ENCODE data around the gene S100A11. TPM values are rescaled to one million over a fixed set of nuclear protein-coding genes. Genes with fewer than 3 reads are reported as not detected.
"Not testable (repeated sequence)": the region's sequence is repeated elsewhere in the genome, so short reads cannot be mapped to it uniquely, and the experiment has no call there.

S100A11 gene
- total RNA-seq = 231 TPM

DNA sequence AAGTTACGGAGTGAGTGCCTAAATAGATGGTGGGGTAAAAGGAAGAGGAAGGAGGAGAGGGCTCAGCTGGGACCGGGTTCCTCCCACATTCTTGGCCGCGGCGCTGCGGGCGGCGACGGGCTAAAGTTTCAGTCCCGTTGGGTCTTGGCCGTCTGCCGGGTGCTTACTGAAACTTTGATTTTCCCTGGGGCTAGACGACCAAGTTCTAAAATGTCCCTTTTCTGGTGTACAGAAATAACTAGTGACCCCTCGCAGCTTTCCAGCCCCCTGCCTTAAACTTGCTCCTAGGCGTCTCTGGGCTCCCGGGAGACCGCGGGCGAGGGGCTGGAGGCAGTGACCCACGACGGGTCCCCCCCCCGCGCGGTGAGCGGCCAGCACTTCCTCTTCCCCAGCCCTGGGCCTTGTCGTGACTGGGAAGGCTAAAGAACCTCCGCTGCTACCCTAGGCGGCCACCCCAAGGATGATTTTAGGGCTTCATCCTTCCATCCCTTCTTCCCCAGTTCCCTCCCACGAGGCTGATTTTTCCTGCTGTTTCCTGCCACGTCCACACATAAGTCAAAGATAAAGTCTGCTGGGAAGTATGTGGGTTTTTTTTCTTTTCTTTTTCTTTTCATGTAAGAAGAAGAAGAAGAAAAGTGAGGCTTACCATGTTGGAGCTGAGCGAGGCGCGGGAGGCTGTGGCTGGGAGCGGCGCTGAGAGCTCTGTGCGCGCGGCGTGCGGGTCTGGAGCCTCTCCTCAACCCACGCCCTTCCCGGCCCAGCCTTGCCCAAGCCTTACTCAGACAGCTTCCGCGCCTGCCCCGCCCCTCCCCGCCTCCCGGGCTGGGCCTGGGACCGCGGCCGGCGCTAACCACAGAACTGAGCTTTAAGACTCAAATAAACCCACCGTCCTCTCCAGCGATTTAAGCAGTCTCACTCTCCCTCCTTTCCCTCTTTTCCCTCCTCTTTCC, at the start of gene S100A11:
TSS of gene S100A11 (minus strand) at position 738 of the 950 bp plus-strand sequence. CDS start at position 649, 89 bp downstream.
- peak; percentile 97 for ATAC-seq
- intact Hi-C loops (cut with DNase I) = no loop called here
- peak; percentile 95 for DNase-seq (ENCODE audit: low spot score)

DNA sequence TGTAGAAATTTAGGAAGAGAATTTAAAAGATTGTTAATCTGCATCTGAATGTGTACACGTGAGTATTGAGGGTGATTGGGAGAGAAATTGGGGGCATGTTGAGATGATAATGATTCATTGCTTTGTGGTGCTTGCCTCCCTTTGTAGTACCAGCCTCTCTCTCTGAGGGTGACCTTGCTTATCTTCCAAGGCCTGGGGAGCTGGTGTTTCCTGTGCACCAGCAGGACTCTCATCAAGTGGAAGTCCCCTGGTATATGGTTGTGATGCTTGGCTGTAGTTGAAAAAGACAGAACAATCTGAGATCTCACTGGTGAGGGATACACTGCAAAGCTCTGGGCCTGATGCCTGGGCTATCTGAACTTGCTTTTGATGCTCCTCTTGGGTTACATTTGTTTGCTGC, 48.0 kb upstream of the S100A11 start:
- ATAC-seq (no peak), DNase-seq (ENCODE audit: low spot score) (no peak)
- intact Hi-C loops (cut with DNase I) = no loop called here

DNA sequence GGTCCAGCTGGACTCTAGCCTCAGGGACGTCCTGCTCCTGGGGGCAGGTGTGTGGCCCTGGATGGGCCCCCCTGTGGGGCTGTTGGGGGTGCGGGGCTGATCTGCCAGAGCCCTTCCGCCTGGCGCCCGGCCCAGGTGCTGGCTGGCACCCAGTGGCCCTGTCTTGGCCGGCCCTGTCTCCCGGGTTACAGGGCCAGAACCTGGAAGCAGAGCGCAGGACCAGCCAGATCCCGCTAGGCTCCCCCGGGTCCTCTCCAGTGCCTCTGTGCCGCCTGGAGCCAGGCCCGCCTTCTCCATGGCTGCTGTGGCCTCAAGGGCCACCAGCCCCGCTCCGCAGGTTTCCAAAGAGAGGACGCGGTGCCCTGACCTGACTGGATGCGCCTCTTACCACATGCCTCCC, 44.2 kb upstream of the S100A11 start:
- ATAC-seq; DNase-seq (ENCODE audit: low spot score); intact Hi-C loops (cut with DNase I): not testable (repeated sequence)

DNA sequence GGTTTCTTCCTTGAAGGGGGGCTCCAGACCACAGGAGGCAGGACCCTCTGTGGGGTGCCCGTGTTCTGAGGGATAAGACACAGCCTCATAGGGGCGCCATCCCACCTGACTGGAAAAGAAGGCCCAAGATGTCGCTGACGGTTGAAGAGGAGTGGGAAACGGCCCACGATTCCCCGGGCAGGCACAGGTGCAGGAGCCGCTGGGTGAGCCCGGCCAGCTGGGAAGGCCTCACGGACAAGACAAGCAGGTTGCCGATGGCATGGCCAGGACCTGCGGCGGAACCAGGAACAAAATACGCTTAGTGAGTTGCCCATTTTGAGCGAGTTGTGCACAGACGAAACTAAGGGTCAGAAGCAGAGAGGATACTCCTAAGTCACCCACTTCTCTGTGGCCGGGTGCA, 43.7 kb upstream of the S100A11 start:
- intact Hi-C loops (cut with DNase I); ATAC-seq; DNase-seq (ENCODE audit: low spot score): not testable (repeated sequence)

DNA sequence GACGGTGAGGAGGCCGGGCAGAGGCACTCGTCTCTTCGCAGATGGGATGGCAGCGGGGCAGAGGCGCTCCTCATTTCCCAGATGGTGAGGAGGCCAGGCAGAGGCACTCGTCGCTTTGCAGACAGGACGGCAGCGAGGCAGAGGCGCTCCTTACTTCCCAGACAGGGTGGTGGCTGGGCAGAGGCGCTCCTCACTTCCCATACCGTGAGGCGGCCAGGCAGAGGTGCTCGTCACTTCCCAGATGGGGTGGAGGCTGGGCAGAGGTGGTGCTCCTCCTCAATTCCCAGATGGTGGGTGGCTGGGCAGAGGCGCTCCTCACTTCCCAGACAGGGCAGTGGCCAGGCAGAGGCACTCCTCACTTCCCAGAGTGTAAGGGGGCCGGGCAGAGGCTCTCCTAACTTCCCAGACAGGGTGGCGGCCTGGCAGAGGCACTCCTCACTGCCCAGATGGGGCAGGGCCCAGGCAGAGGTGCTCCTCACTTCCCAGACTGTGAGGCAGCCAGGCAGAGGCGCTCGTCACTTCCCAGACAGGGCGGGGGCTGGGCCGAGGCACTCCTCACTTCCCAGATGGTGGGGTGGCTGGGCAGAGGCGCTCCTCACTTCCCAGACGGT, 42.1 kb upstream of the S100A11 start:
- no peak for DNase-seq (ENCODE audit: low spot score)
- intact Hi-C loops (cut with DNase I) = no loop called here
- ATAC-seq = no peak

DNA sequence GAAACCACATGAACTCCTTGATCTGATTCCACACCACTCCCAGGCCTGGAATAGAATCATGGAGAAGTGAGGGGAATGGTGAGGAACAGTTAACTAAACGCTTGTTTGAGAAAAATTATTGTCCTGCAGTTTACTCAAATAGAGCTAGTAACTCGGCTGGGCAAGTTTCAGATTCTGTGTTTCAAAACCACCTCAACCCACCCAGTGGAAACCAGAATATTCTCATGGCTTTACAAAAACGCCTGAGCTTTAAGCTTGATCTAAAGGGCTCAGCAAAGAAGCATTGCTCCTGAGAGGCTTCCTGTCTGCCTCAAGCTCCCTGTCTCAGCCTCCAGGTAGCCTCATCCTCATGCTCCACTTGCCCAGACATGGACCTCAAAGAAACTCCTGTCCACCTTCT, 35.5 kb upstream of the S100A11 start:
- ATAC-seq (no peak), DNase-seq (ENCODE audit: low spot score) (no peak)
- intact Hi-C loops (cut with DNase I) = no loop called here

DNA sequence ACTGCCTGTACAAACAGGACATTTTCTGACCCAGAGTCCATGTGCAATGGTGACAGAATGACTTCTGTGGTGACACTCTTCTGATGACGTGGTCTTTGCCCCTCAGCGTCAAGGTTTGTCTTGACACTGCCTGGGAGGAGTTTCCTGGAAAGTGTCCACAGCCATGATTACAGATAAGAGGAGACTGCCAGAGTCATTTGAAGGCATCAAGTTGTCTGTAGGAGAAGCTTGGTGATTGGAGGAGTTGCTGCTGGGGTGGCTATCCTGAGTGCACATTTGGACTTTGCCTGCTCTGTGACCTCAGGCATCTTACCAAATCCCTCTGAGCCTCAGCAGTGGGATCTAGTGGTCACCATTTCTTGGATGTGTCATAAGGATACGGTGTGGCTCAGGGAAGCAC, 34.3 kb upstream of the S100A11 start:
- intact Hi-C loops (cut with DNase I) = no loop called here
- ATAC-seq (no peak), DNase-seq (ENCODE audit: low spot score) (no peak)

DNA sequence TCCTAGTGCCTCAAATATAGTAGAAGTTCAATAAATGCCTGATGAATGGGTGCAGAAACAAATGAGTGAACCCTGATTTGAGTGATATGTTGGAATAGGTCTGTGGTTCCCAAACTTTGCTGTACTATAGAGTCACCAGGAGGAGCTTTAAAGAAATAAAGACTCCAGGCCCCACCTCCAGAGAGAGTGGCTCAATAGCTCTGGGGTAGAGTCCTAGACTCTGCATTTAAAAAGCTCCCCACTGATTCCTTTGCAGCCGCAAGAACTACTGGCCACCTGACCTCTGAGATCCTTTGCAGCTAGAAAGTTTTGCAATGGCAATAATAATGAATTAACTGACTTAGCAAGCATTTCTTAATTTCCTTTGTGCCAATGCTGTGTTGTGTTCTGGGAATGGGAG, 31.1 kb upstream of the S100A11 start:
- ATAC-seq (no peak), DNase-seq (ENCODE audit: low spot score) (no peak)
- intact Hi-C loops (cut with DNase I) = no loop called here

DNA sequence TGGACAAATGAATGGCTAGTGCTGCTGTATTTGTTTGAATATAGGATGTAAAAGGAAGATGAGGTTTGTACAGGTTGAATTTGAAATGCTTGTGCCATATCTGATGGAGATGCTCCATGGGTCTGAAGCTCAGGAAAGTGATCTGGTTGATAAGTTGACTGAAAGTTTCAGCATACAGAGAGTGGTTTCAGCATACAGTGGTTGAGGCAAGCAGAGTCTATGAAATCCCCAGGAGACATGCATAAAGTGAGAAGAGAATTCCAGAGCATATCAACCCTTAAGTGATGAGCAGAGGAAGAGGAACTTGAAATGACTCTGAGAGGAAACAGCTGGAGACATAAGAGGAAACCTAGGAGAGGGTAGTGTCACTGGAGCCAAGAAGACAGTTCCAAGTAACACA, 30.3 kb upstream of the S100A11 start:
- intact Hi-C loops (cut with DNase I) = no loop called here
- DNase-seq (ENCODE audit: low spot score) (no peak), ATAC-seq (no peak)

DNA sequence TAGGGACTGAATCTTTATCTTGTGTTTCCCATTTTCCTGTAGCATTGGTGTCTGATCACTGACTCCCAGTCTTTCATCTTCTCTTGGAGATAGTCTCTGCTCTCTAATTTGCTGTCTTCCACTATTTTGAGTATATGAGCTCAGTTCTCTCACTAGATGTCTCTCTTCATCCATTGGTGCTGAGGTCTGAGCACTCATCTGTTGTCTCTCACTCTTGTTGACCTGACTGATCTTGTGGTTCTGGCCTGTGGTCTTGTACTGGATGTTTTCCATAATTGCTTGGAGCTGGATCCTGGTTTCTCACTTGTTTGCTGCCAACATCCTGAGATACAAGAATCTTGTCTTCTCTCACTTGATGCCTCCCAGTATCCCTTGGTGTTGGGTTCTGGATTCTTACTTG, 25.1 kb upstream of the S100A11 start:
- intact Hi-C loops (cut with DNase I) = no loop called here
- no peak for ATAC-seq
- DNase-seq (ENCODE audit: low spot score) = no peak

DNA sequence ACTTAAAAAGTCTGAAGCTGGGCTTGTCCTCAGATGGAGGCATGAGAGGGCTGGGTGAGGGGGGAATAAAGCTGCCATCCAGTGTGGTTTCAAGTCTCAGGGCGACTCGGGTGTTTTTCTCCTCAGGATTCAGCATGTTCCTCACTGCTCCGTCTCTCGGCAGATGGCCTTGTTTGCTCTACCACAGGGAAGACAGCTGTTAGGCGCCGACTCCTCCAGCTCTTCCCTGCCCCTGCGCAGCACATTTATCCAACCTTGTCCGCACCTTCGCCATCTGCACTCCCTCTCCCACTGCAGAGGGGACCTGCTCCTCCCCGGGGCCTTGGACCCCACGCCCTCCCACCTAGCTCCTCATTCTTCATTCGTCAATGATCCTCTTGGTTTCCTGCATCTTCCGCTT, 16.6 kb upstream of the S100A11 start:
- DNase-seq (ENCODE audit: low spot score) (no peak), ATAC-seq (no peak)
- intact Hi-C loops (cut with DNase I) = loop anchor here (5.0 to 10.0 kb wide), 3 partner anchors 89 to 401 kb away; no protein-coding TSS in a partner anchor

DNA sequence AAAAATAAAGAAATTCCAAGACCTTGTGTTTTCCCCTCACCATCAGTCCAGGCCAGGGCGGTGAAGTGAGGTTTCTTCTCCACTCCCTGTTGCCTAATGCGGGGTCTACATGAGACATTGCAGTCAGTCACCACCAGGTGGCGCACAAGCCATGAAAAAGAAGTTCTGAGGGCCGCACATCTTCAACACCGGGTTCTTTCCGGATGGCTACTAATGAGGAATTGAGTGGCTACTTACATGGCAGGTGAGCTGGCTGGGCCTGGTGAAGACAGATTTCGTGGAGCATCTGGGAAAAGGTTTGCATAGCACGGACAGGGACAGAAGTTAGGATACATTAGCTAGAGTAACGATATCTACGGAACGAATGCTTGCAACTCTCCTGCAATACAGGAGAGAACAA, 15.8 kb upstream of the S100A11 start:
- peak; percentile 95 for DNase-seq (ENCODE audit: low spot score)
- intact Hi-C loops (cut with DNase I) = loop anchor here (5.0 to 10.0 kb wide), 3 partner anchors 90 to 402 kb away; no protein-coding TSS in a partner anchor
- peak; percentile 61 for ATAC-seq

DNA sequence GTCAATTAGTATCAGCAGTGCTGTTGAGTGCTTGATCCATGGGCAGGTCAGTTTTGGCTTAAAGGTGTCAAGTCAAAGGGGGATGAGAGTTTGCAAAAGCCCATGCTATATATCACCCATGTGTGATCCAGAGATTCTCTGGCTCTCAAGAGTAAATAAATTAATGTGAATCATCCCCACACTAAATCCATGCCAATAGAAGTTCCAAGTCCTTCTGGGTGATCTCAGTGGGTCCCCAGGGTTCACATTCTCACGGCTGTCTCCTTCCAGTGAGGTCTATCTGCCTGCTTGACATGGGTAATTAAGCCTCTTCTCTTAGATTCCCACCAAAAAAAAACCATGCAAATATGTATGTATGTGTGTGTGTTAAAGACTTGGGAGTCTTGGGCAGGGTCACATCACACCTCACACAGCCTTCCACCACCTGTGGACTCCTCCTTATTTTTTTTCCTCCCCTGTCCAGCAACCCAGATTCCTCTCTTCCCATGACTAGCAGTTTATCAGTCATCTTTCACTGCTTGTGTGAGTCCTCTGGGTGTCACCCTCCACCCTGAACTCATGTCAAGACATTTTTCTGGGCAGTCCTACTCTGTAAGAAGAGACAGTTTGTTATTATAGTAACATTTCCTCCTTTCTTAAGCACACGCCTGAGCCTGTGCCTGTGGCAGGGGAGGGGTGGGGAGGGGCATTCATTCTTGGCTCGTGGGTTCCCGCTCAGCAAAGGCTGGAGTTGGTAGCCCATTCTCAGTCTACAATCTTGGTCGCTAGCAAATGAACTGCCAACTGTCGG, 14.3 kb upstream of the S100A11 start:
- intact Hi-C loops (cut with DNase I) = loop anchor here (5.0 to 10.0 kb wide), 3 partner anchors 91 to 404 kb away; no protein-coding TSS in a partner anchor
- DNase-seq (ENCODE audit: low spot score) (no peak), ATAC-seq (no peak)

DNA sequence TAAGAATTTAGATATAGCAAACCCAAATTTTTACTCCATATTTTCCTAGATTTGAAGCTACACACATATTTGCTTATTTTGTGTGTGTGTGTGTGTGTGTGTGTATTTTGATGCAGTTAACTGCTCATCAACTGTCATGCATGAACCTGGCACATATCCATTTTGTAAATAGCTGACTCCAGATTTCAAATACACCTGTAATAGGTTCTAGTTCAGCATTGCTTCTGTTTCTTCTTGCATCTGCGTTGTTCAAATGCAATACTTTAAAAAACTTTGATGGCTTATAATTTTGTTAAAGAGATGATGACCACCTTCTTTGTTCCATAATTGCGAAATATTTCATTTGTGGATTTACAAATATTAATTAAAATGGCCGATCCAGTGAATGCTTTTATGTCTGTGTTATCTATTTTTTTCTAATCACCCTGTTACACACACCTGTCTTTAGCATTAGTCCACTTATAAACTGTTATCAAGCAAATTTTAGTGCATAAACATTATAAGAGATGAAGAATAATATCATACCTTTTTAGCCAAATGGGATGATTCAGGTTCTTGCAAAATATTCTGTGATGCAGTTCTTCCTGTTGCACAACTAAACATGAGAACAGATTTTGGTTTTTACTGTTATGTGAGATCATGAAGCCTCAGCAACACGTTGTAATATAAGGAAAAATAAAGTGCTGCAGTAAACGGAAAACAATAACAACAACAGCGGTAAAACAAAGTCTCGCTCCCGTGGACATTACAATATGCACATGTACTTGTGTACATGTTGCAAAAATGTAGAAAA, 12.7 kb upstream of the S100A11 start:
- no peak for DNase-seq (ENCODE audit: low spot score)
- no peak for ATAC-seq
- intact Hi-C loops (cut with DNase I) = loop anchor here (5.0 to 10.0 kb wide), 3 partner anchors 93 to 405 kb away; no protein-coding TSS in a partner anchor

DNA sequence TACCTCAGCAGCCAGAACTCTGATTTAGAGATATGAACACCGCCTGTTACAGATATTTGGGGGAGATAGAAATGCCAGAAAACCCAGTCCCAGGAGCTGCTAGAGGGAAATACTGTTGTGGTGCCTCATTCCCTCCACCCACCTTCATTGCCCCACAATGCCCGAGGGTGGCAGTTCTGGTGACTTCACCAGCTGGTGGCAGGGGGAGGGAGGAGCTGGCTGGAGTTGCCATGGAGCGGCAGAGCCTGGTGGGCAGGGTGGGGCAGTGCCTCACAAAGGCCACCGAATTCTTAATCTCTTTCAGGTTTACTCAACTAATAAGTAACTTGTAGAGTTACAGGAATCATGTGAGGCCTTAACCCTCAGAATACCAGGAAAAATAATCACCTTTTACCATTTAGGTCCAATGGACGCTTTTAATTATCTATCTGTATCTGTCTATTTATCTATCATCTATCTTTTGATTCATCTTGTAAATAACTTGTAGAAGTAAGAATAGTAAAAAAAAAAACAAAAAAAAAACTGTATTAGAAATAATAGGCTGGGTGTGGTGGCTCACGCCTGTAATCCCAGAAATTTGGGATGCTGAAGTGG, 11.7 kb upstream of the S100A11 start:
- ATAC-seq = peak; percentile 48
- intact Hi-C loops (cut with DNase I) = no loop called here
- DNase-seq (ENCODE audit: low spot score) = peak; percentile 75

DNA sequence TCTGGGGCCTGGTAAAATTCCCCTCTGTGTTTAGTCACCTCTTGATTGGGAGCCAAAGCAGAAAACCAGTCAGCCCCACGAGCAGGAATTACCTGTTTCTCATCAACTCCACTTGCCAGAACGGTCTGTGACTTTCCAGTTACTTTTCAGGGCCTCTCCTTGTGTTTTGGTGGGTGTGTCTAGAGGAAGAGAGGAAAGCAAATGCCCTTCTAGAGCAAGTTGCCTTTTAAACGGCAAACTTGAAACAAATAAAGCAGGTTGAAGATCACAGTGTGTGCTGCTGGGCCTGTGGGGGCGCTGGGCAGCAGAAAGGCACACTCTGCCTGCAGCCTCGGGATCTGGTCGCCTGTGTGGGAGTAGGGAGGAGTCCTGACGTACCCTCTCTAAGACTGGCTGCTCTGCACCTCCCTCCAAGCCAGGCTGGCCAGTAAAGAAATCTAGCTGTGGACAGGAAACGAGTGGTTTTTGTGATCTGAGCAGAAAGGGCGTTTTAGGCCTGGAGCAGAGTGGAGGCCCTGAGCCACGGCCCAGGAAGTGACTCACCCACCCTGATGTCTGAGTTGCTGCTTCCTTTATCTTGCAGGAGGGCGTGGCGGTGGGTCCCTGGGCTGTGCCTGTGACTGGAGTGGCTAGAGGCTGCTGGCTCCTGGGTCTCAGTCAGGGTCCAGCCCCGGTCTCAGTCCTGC, 11.1 kb upstream of the S100A11 start:
- intact Hi-C loops (cut with DNase I) = no loop called here
- ATAC-seq (peak; percentile 96), DNase-seq (ENCODE audit: low spot score) (peak; percentile 91)

DNA sequence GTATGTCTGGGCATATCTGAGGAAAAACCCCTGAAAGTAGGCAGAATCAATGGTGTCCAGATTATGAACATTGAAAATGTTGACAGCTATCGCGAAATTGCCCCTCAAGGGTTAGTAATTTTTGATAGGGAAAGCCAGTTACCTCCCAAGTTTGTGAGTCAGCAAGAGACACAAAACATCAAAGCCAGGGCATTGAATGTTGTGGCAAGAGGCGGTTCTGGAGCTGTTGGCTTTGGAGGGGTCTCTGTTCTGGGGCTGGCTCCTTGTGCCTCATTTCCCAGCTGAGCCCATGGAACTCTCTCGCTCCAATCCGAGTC, 10.6 kb upstream of the S100A11 start:
- ATAC-seq (no peak), DNase-seq (ENCODE audit: low spot score) (no peak)
- intact Hi-C loops (cut with DNase I) = no loop called here

DNA sequence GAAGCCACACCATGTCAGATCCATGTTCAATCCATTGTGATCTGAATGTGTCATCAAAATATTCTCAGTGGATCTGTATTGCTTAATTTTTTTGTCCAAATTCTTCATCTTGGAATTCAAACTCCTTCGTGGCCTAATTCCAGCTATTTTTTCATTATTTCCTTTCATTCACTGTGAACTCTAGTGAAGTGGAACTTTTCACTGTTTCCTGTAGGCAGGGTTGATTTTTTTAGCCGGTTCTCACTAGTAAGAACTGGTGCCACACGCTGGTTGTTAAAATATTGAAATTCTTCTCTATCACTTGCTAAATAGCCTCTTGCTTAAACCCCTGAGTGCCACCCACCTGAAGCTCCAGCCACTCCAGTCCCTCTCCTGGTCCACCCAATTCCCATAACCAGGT, 7.6 kb upstream of the S100A11 start:
- no peak for ATAC-seq
- intact Hi-C loops (cut with DNase I) = no loop called here
- no peak for DNase-seq (ENCODE audit: low spot score)
